K562 (cell line): ENCODE results near the gene SELENOI. TPM values are rescaled to one million over a fixed set of nuclear protein-coding genes. Genes with fewer than 3 reads are reported as not detected.

Source experiments
- ATF1 ChIP-seq, 2 experiments: fragments of 450-650 bp in 1 of 2; IDR thresholded peaks; 2 replicates each; pipeline ENCODE4 v1.6.1; 2016; ENCODE audit warnings: missing compliant biosample characterization in 1 of 2, missing genetic modification characterization in 1 of 2
- CBFA2T2 ChIP-seq: fragments of 450-650 bp; conservative IDR thresholded peaks from 2 replicates; pipeline ENCODE4 v1.6.1; 2017; ENCODE audit warnings: mild to moderate bottlenecking
- ESRRA ChIP-seq: fragments of 450-650 bp; IDR thresholded peaks from 2 replicates; pipeline ENCODE4 v1.6.1; 2014; ENCODE audit warnings: low read depth, mild to moderate bottlenecking, moderate library complexity, borderline replicate concordance
- EZH2 ChIP-seq: IDR thresholded peaks from 2 replicates; pipeline ENCODE4 v1.6.1; 2012; ENCODE audit warnings: low read depth, mild to moderate bottlenecking, inconsistent platforms, low read length, borderline replicate concordance
- MEIS2 ChIP-seq: fragments of 450-650 bp; IDR thresholded peaks from 2 replicates; pipeline ENCODE4 v1.6.1; 2014; ENCODE audit warnings: mild to moderate bottlenecking; ENCODE audit not compliant: partially characterized antibody
- SMARCE1 ChIP-seq: fragments of 450-650 bp; IDR thresholded peaks from 2 replicates; pipeline ENCODE4 v1.7.1; 2016; ENCODE audit warnings: mild to moderate bottlenecking
- SOX6 ChIP-seq: fragments of 450-650 bp; IDR thresholded peaks from 2 replicates; pipeline ENCODE4 v1.6.1; 2014; ENCODE audit warnings: mild to moderate bottlenecking
- ZNF551 ChIP-seq: fragments of 250-450 bp; sonication (Bioruptor Pico); IDR thresholded peaks from 2 replicates; pipeline ENCODE4 v1.5.0; 2021; ENCODE audit warnings: mild to moderate bottlenecking, moderate library complexity
- ZNF695 ChIP-seq: fragments of 450-650 bp; formaldehyde crosslinking; IDR thresholded peaks from 2 replicates; pipeline ENCODE4 v1.4.0; 2020; ENCODE audit warnings: mild to moderate bottlenecking, moderate library complexity
- polyA plus RNA-seq, 8 experiments: library from polyadenylated mRNA; depleted of rRNA in 4 of 8; stranded (reverse) in 5 of 8; unstranded in 3 of 8; fragments of >200 nt; fragmentation: Nextera tagmentation in 2 of 8; fragmentation: Illumina TruSeq in 1 of 8; extraction: Ambion mirVana in 2 of 8; extraction: Trizol in 1 of 8; gene quantifications; 2 replicates each; pipeline versions ENCODE4 v1.2.1 to v1.2.3, GENCODE V29; 2011 to 2014; ENCODE audit warnings: inconsistent platforms in 1 of 8, missing spikeins in 1 of 8
- total RNA-seq, 7 experiments: library from RNA; depleted of rRNA in 6 of 7; stranded (reverse); fragments of >200 nt in 6 of 7; fragmentation: Illumina TruSeq in 2 of 7; extraction: Trizol in 2 of 7; gene quantifications; 2 replicates each; pipeline versions ENCODE4 v1.2.1 to v1.2.3, GENCODE V29; 2011 to 2021; ENCODE audit warnings: low replicate concordance in 1 of 7
- TF ChIP-seq, protein P1 (sequence below): fragments of 450-650 bp; IDR thresholded peaks from 2 replicates; pipeline ENCODE4 v1.6.1; 2017; ENCODE audit warnings: antibody characterized with exemption, mild to moderate bottlenecking
- TF ChIP-seq, protein P2 (sequence below): sonication (generic); IDR thresholded peaks from 2 replicates; pipeline ENCODE4 v1.6.1; 2016
- TF ChIP-seq, protein P3 (sequence below): sonication (generic); formaldehyde crosslinking; IDR thresholded peaks from 2 replicates; pipeline ENCODE4 v1.8.1; 2023; ENCODE audit warnings: mild to moderate bottlenecking, missing genetic modification reagents, moderate library complexity
- TF ChIP-seq, protein P4 (sequence below), 2 experiments: fragments of 450-650 bp; IDR thresholded peaks; 2 replicates each; pipeline ENCODE4 v1.6.1; 2016
- TF ChIP-seq, protein P5 (sequence below), 2 experiments: IDR thresholded peaks in 1 of 2; conservative IDR thresholded peaks in 1 of 2; 2 replicates each; pipeline ENCODE4 v1.6.1; 2016; ENCODE audit warnings: low read depth in 2 of 2, mild to moderate bottlenecking in 1 of 2, missing compliant biosample characterization in 1 of 2, missing genetic modification characterization in 1 of 2, moderate library complexity in 1 of 2

The SELENOI gene
- total and polyA plus RNA-seq, 9 of the 15 experiments (the other 6 are each of a cell fraction or from before 2014, with no cell fraction given), result 9.6 to 46.9 (median 24.4) TPM

DNA sequence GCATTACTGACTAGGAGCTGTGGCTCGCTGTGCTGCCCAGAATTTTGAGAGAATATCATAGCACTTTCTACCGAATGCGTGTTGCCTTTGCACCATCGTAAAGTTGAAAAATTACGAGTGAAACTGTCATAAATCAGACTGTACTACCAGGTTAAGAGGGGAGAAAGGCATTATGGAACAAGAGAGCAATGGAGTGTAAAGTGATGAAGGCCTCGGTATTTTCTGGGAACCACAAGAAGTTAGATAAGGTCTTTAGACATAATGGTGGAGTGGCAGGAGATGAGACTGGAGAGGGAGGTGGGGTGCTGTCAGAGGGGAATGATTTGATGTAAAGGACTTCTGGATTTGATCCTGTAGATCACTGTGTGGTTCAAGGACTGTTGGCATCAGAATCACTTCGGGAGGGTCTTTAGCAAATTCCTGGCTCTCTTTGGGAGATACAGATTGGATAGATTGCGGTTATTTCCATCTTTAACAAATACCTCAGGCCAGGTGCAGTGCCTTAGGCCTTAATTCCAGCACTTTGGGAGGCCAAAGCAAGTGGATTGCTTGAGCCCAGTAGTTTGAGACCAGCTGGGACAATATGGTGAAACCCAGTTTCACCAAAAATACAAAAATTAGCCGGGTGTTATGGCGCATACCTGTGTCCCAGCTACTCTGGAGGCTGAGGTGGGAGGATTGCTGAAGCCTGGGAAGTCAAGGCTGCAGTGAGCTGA is 5.6 kb downstream of the SELENOI start (continued):
- TF ChIP-seq, protein P1, sequence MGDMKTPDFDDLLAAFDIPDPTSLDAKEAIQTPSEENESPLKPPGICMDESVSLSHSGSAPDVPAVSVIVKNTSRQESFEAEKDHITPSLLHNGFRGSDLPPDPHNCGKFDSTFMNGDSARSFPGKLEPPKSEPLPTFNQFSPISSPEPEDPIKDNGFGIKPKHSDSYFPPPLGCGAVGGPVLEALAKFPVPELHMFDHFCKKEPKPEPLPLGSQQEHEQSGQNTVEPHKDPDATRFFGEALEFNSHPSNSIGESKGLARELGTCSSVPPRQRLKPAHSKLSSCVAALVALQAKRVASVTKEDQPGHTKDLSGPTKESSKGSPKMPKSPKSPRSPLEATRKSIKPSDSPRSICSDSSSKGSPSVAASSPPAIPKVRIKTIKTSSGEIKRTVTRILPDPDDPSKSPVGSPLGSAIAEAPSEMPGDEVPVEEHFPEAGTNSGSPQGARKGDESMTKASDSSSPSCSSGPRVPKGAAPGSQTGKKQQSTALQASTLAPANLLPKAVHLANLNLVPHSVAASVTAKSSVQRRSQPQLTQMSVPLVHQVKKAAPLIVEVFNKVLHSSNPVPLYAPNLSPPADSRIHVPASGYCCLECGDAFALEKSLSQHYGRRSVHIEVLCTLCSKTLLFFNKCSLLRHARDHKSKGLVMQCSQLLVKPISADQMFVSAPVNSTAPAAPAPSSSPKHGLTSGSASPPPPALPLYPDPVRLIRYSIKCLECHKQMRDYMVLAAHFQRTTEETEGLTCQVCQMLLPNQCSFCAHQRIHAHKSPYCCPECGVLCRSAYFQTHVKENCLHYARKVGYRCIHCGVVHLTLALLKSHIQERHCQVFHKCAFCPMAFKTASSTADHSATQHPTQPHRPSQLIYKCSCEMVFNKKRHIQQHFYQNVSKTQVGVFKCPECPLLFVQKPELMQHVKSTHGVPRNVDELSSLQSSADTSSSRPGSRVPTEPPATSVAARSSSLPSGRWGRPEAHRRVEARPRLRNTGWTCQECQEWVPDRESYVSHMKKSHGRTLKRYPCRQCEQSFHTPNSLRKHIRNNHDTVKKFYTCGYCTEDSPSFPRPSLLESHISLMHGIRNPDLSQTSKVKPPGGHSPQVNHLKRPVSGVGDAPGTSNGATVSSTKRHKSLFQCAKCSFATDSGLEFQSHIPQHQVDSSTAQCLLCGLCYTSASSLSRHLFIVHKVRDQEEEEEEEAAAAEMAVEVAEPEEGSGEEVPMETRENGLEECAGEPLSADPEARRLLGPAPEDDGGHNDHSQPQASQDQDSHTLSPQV, result 0 out of 2 replicates have a peak, but pooled peaks have one; percentile 43
- TF ChIP-seq CBFA2T2 (no peak), EZH2 (no peak), SMARCE1 (0 out of 2 replicates have a peak, but pooled peaks have one; percentile 30), ZNF551 (CRISPR knock-in tag) (no peak), ESRRA (peak; percentile 41; the same call in 1 of the 2 replicates), ZNF695 (CRISPR knock-in tag) (no peak), MEIS2 (peak; percentile 69), SOX6 (peak; percentile 68; the same call in 1 of the 2 replicates), ATF1 (CRISPR knock-in tag; IDR thresholded peaks at IDR 0.05) (no peak), ATF1 (tag; IDR thresholded peaks at IDR 0.05) (0 out of 2 replicates have a peak, but pooled peaks have one; percentile 9)
- TF ChIP-seq, protein P2, sequence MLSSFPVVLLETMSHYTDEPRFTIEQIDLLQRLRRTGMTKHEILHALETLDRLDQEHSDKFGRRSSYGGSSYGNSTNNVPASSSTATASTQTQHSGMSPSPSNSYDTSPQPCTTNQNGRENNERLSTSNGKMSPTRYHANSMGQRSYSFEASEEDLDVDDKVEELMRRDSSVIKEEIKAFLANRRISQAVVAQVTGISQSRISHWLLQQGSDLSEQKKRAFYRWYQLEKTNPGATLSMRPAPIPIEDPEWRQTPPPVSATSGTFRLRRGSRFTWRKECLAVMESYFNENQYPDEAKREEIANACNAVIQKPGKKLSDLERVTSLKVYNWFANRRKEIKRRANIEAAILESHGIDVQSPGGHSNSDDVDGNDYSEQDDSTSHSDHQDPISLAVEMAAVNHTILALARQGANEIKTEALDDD, result peak; percentile 45; the same call in 1 of the 2 replicates
- TF ChIP-seq, protein P3, sequence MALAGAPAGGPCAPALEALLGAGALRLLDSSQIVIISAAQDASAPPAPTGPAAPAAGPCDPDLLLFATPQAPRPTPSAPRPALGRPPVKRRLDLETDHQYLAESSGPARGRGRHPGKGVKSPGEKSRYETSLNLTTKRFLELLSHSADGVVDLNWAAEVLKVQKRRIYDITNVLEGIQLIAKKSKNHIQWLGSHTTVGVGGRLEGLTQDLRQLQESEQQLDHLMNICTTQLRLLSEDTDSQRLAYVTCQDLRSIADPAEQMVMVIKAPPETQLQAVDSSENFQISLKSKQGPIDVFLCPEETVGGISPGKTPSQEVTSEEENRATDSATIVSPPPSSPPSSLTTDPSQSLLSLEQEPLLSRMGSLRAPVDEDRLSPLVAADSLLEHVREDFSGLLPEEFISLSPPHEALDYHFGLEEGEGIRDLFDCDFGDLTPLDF, result no peak
- TF ChIP-seq, protein P4, sequence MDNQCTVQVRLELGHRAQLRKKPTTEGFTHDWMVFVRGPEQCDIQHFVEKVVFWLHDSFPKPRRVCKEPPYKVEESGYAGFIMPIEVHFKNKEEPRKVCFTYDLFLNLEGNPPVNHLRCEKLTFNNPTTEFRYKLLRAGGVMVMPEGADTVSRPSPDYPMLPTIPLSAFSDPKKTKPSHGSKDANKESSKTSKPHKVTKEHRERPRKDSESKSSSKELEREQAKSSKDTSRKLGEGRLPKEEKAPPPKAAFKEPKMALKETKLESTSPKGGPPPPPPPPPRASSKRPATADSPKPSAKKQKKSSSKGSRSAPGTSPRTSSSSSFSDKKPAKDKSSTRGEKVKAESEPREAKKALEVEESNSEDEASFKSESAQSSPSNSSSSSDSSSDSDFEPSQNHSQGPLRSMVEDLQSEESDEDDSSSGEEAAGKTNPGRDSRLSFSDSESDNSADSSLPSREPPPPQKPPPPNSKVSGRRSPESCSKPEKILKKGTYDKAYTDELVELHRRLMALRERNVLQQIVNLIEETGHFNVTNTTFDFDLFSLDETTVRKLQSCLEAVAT (IDR thresholded peaks at IDR 0.05), result peak in 1 of 2 experiments; percentile 42; a peak in 1 of 4 replicates
- TF ChIP-seq, protein P5, sequence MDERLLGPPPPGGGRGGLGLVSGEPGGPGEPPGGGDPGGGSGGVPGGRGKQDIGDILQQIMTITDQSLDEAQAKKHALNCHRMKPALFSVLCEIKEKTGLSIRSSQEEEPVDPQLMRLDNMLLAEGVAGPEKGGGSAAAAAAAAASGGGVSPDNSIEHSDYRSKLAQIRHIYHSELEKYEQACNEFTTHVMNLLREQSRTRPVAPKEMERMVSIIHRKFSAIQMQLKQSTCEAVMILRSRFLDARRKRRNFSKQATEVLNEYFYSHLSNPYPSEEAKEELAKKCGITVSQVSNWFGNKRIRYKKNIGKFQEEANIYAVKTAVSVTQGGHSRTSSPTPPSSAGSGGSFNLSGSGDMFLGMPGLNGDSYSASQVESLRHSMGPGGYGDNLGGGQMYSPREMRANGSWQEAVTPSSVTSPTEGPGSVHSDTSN (CRISPR knock-in tag; IDR thresholded peaks at IDR 0.05; ENCODE audit: low read depth), result no peak
- TF ChIP-seq, protein P5 (tag; conservative IDR thresholded peaks at IDR 0.05; ENCODE audit: low read depth), result peak; percentile 73
